HG03457 (cell line): Measurements from ENCODE around the gene IMPDH2.

Source experiments
- ATAC-seq: cut with Tn5 transposase; IDR thresholded peaks from one replicate; pipeline ENCODE4 v1.9.1; 2021; ENCODE audit warnings: moderate number of reproducible peaks; ENCODE audit not compliant: unreplicated experiment

The IMPDH2 gene

DNA sequence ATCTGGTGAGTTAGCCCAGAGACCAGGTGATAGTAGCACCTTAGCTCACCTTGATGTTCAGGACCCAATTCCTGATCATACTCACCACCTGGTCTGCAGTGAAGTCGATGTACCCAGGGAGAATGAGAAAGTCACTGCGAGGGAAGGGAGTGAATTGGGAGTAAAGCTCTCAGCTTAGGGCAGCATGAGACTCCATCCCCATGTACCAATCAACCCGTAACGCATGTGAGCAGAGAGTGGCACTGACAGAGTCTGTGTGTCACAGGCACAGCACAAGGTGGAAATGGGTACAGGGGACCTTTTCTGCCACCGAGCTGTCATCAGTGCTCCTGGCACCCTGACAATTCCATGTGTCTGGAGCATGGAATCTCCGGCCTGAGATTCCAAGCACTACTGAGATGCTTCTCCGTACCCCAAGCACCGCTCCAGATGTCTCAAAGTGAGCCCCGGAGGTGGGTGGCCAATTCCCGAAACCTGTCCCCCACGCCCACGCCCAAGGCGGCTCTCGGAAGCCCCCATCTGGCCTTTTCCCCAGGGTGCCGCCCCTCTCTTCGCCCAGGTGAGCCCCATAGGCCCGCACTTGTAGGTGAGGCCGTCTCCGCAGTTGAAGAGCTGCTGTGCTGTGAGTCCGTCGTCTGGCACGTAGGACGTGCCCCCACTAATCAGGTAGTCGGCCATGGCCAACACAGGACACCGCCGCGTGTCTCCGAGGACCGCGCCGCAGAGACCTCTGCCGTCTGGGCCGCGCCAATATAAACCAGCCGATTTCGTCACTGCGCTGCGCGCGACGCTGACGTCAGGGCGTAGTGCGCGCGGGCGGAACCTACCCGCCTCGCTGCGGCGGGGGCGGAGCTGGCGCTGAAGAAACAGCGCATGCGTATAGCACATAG is at the start of gene IMPDH2:
TSS of gene IMPDH2 (minus strand) at position 726 of the 890 bp plus-strand sequence. CDS start at position 678, 48 bp downstream.
- ATAC-seq: peak; percentile 79

DNA sequence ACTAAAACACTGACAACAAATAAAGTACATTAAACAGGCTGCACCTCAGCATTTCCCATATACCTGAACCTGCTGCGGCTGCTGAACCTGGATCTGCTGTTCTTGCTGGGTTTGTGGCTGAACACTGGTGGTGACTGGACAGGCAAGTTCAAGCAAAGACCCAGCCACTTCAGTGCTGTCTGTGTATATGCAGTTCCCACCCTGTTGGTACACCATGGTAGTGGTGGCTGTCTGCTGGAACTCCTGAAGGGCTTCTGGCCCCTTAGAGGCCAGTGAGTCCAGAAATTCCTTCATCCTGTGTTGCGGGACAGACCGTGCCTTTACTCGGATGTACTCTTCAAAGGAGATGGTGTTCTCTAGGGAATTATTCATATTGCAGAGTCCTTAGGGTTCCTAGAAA is 47.4 kb upstream of the IMPDH2 start:
- ATAC-seq: no peak

DNA sequence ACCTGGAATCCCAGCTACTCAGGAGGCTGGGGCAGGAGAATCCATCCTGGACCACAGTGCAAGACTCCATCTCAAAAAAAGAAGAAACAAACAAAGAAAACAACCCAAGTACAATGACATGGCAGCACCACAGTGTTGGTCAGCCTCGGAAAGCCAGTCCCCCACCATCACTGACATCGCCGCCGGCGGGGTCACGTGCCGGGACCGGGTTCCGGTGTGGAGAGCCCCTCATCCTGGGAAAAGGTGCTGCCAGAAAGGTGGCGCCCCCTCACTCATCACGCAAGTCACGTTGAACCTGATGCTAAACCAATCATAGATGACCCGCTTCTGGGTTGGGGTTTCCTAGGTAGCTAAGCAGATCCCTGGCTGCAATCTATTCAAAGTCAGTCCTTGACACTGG is 46.9 kb upstream of the IMPDH2 start:
- ATAC-seq: no peak

DNA sequence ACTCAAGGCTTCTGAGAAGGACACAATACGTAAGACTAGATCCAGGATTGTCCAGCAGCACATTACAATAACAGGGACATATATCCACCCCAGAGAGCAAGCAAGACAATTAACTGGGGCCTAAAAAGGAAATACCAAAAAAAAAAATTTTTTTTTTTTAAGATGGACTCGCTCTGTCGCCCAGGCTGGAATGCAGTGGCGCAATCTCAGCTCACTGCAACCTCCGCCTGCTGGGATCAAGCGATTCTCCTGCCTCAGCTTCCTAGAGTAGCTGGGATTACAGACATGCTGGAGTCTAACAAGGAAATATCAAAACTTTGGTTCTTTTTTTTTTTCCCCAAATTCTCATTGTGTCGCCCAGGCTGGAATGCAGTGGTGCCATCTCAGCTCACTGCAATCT is 28.8 kb upstream of the IMPDH2 start:
- no peak for ATAC-seq

DNA sequence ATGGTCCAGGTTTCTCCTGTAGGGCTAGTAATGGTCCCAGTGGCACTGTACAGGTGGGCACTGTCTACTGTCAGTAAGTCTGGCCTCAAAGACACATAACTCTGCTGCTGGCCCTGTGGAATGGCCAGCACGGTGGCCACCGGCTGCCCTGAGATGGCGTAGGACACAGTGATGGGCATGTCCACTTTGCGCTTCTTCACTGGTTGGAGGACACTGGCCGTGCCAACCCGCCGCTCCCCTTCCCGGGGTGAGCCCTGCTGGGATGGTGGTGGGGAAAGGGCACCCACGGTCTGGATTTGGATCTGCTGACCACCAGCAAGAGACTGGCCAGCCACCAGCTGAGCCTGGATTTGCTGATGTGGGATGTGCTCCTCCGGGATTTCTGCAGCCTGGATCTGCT is 28.1 kb upstream of the IMPDH2 start:
- no peak for ATAC-seq

DNA sequence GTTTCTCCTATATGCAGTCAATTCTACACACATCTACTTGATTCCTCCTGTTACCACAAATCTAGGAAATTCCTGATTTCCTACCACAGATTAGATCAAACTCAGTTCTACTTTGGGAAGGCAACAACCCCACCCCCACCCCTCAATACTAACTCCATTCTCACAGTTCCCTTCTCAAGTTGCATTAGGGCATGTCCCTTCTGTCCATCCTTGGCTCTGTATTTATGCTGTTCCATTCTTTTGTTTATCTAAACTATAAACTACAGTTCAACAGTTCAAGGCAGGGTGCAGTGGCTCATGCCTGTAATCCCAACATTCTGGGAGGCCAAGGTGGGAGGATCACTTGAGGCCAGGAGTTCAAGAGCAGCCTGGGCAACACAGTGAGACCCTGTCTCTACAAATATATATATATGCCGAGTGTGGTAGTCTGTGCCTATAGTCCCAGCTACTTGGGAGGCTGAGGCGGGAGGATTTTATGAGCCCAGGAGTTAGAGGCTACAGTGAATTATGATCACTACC is 25.2 kb upstream of the IMPDH2 start:
- ATAC-seq: no peak

DNA sequence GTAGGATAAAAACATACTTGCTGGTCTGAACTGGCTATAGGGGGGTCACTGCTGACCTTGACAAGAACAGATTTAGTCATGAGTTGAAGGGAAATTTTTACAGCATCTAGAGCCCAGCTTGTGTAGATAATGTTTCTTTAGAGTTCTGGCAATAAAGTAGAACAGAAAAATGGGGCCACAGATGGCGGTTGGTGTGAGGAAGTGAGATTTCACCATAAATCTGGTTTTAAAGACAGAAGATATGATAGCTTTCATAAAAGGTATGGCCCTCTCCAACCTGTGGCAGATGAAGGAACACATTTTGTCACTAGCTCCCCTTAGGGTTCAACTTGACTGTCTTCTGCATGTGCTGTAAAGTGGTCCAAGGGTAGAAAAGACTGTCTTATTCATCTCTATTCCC is 24.3 kb upstream of the IMPDH2 start:
- no peak for ATAC-seq

DNA sequence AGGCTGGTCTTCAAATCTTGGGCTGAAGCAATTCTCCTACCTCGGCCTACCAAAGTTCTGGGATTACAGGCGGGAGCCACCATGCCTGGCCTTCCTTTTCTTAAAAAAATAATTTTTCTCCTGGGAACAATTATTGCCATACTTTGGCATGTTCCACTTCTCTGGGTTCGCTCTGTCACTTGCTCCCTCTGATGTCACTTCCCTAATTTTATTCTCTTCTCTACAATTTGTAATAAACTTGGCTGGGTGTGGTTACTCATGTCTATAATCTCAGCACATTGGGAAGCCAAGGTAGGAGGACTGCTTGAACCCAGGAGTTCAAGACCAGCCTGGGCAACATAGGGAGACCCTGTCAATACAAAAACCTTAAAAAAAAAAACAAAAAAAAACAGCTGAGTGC is 6.1 kb upstream of the IMPDH2 start:
- ATAC-seq: no peak

DNA sequence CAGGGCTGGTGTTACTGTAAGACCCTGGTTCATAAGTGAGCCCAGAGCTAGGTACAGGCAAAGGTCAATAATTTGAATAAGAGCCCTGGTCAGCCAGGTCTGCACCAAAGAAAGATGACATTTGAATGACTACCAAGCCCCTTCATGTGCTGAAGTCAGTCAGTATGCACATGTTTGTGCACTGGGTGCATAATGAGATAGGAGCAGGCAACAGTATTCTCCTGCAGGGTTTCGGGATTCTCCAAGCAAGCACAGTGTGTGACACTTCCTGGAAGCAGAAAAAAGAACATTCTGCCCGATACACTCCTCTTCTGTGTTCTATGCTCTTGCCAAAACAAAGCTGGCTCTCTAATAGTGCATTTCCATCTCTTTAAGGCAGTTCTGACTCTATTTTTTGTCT is 5.5 kb upstream of the IMPDH2 start:
- no peak for ATAC-seq

DNA sequence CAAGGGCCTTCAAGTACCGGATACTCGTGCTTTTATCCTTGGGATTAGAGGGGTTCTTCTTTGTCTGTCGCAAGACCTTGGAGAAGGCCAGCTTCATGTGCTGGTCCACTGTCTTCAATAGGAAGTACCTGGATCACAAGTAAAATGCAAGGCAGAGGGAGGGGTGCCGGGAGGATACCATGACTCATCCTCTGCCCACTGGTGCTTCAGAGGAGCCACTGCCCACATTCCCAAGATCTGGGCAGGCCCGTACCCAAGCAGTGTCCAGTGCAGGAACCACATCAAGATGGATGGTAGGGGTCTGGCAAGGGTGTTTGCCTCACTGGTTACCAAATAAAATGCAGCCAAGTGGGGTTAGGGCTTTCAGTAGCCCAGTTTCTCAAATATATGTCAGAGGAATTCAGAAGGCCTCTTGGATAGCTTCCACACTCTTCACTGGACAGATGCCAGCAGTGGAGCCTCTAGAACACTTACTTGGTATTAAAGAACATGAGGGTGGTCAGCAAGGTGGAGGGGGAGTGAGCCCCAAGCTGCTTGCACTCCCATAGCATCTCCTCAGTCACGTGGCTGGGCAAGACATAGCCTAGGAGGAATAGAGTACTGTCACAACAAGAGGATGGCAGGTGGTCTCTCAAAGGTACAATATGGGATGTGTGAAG is 3.6 kb upstream of the IMPDH2 start:
- ATAC-seq: no peak

DNA sequence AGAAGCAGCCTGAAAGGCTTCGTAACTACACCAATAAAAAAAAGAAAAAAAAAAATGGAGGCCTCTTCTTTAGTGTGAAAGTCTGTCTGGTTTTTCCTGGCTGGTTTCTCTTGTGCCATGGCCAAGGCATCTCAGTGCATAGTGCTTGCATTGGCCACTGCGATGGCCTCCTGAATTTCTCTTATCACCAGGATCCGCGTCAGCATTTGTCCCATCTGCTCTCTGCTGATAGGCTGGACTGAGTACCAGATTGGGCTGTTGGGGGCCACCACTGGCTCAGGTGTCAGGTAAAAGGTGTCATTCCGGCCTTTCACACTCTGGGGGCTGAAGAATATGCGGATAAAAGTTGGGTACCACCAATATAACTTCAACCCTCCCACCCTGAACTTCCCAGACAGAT is 1.1 kb upstream of the IMPDH2 start:
- no peak for ATAC-seq

DNA sequence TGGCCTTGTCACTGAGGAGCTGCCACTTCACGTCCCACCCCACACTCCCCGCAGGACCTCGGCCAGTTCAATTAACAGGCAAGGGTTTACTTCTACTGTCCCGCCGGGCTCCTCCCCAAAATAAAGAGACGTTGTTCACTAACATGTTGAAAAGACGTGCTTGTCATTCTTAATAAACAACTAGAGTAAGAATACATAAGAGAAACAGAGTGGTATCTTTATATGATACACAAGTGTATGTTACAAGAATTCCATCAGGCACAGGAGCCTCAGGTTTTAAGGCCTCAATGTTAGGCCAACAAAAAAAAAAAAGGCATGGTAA is 326 bp upstream of the IMPDH2 start:
- no peak for ATAC-seq

DNA sequence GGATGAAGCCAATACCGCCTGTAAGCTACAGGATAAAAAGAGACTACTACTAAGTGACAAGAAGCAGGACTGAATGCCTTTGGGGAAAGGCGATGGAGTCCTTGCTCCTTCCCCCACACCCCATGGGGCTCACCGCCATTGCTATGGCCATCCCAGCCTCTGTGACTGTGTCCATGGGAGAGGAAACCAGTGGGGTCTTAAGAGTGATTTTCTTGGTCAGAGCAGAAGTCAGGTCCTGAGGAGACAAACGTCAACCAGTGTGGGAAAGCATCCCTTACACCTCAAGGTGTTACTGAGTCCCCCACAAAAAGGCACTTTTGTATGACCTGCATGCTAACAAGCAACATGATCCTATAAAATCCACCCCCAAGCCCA is 913 bp downstream of the IMPDH2 start:
- no peak for ATAC-seq

DNA sequence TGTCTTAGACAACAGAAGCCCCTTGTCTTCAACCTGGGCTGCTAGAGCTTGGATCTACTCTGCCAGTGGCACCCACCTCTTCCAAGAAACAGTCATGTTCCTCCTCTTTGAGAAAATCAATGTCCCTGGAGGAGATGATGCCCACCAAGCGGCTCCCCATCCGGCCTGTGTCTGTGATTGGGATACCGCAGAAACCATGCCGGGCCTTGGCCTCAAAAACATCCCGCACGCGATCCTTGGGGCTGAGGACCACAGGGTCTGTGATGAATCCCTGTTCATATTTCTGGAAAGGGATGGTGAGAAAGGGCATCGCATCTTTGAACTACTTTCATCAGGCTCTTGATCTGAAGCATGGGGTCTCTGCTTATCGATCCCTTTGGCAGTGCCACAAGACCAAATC is 1.6 kb downstream of the IMPDH2 start:
- ATAC-seq: no peak

DNA sequence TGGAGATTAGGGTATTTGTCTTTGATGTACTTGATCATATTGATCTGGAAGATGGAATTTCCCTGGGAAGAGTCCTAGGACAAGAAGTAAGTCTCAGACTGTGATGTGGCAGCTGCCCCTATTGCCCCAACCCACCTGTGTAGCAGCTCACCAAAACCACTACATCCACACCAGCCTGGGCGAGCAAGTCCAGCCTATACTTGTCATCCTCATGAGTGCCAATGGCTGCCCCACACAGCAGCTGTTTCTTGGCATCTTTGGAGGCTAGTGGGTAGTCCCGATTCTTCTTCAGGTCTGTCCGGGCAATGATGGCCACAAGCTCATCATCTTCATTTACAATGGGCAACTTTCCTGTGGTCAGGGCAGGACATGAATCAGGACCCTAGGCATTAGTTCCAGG is 2.7 kb downstream of the IMPDH2 start:
- no peak for ATAC-seq

DNA sequence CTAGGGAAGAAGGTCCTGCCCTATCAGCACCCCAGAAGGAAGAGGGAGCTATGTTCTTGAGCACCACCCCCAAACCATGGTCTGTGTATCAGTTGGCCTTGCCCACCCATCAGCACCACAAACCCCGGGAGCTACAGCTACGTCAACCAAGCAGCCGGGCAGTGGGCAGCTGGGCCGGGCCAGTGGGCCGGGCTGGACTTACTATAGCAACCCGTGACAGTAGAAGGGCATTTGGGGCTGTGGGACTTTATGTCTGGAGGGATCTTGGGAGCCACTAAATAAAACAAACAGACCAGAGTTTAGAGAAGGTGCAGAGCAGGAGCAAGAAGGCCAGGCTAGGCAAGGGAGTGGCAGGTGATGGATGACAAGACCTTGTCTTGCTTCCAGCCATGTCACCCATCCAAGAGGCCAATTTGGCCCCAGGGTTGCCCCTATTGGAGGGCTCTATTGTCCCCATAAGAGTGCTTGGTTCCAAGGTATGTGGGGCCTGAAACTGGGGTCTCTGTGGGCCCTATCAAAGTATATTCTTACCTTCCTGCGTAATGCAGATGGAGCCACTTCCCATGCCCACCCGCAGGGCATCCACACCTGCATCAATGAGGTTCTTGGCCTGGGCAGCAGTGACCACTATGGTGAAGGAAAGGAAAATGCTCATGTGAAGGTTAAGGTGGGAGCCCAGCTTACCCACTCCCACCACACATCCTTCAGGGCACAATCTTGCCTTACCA is 3.2 kb downstream of the IMPDH2 start:
- ATAC-seq: no peak

DNA sequence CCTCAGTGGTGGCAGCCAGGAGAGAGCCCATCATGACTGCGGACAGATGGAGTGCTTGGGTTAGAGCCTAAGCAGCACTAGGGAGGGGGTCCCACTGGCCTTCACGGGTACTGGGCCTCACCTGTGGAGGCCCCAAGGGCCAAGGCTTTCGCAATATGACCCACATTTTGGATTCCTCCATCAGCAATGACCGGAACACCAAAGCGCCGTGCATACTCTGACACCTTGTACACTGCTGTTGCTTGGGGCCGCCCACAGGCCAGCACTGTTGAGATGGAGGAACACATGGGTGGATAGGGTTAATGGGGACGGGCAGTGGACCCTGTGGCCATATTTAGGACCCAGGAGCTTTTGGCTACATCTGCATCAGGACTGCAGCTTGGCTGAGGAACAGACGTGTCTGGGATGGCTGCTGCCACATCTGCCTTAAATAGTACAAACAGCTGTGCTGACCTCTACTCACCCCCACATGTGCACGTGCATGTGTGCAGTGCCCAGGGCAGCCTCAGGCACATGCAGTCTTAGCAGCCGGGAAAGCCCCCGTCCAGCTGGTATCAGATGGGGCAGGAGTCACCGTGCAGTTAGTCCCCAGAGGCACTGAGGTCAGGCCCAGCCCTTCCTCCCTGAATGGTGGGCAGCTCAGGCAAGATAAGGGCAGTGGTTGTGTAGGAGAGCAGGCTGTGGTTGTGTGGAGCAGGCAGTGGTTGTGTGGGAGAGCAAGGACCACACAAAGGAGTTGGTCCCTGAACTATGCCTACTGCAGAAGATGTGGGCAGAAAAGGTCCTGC is 4.0 kb downstream of the IMPDH2 start:
- ATAC-seq: no peak

DNA sequence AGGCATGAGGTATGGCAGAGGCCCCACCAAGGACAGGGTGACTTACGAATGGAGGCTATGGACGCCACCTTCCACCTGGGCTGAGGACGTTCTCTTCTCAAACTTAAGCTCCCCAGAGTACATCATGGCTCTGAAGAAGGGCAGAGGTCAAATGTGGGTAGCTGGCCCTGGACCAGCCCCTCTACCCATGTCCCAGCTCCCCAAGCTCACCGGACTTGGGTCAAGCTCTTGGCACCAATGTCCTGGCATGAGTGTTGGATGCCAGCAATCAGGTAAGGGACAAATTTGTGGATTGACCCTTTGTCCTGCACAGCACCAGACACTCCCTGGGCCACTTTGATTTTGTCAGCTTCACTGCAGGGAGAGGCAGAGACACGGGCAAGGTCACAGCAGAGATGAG is 4.7 kb downstream of the IMPDH2 start:
- ATAC-seq: no peak

DNA sequence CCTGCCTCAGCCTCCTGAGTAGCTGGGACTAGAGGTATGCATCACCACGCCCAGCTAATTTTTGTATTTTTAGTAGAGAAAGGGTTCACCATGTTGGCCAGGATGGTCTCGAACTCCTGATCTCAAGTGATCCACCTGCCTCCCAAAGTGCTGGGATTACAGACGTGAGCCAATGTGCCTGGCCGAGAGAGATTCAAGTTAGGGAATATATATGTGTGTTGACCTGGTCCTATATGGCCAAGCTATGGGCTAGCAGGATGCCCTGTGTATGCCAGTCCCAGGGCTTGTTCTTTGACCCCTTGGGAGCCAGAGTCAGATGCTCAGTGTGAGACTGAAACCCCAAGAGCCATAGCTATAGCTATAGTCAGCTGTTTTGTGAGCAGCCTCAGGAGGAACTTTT is 5.4 kb downstream of the IMPDH2 start:
- ATAC-seq: no peak

DNA sequence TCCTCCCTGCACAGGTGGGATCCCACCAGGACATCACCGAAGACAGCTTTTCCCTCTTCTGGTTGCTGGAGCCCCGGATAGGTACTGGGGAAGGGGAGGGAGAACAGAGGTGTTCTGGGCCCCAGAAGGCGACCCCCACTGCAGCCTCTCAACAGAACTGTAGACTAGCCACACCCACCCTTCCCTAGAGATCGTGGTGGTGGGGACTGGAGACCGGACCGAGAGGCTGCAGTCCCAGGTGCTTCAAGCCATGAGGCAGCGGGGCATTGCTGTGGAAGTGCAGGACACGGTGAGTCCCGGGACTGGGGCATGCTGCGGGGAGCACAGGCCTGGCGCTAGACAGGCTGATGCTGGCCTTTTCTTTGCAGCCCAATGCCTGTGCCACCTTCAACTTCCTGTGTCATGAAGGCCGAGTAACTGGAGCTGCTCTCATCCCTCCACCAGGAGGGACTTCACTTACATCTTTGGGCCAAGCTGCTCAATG is 6.5 kb downstream of the IMPDH2 start:
- no peak for ATAC-seq
